Astrocyte (in vitro differentiated cells and primary cell): ENCODE results near the gene TCF3.

Experiments used
- CTCF ChIP-seq: IDR thresholded peaks from 2 replicates; pipeline ENCODE4 v1.5.1; 2011; ENCODE audit warnings: low read depth, mild to moderate bottlenecking, inconsistent platforms, low read length, moderate library complexity; ENCODE audit not compliant: insufficient read depth
- EZH2 ChIP-seq: IDR thresholded peaks from 2 replicates; pipeline ENCODE4 v1.6.1; 2012; ENCODE audit warnings: mild to moderate bottlenecking, low read length, inconsistent platforms; ENCODE audit not compliant: insufficient read depth

GRCh38 chr19:1633269-1633826 lies 19.1 kb downstream of the TCF3 start:
- TF ChIP-seq CTCF = no peak
- TF ChIP-seq EZH2 = no peak
